HG02973 (cell line): ENCODE measurements around the gene ADRA1B.
A peak's percentile ranks its signal among the peaks of the same experiment; 100 is the strongest.
"Not testable (repeated sequence)": the region's sequence is repeated elsewhere in the genome, so short reads cannot be mapped to it uniquely, and the experiment has no call there.

Source experiments
- ATAC-seq: cut with Tn5 transposase; IDR thresholded peaks from one replicate; pipeline ENCODE4 v1.9.1; 2021; ENCODE audit warnings: moderate library complexity; ENCODE audit not compliant: unreplicated experiment

Gene ADRA1B

DNA sequence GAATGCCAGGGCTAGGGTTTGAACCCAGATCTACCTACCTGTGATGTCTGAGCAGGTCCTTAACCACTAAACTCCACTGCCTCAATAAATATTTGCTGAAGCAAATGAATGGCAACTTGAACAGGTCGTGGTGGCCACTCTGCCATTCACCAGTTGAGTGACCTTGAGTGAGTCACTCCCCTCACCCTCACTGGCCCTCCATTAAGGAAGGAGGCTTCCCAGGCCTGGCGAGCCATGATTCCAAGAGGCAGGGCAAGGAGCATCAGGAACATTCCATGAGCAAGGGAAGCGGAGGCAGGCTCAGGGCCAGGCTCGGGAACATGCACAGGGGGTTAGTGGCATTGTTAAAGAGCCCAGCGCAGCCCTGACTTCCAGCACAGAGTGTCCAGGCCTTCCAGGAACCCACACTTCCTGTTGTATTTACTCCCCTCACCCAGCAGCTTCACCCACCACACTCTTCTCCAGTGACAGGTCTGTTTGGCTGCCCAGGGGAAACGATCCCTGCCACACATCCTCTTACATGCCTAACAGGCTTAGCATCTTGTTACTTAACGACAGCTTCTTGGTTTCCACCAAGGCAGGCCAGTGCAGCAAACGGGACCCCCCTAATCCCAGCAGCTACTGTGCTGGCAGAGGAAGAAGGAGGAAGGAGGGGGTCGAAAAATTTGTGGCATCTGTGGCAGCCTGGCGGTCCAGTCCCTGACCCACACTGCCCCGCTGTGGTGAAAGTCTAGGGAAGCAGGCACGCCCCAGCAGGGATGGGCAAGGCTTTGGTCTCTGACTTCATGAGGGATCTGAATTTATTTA lies 49.0 kb downstream of the ADRA1B start:
- ATAC-seq = no peak

DNA sequence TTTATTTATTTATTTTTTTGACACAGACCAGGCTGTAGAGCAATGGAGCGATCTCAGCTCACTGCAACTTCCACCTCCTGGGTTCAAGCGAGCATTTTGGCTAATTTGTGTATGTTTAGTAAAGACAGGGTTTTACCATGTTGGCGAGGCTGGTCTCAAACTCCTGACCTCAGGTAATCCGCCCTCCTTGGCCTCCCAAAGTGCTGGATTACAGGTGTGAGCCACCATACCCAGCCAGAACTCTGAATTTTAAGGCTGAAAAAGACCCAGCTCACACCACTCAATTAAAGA lies 49.5 kb downstream of the ADRA1B start:
- ATAC-seq = not testable (repeated sequence)

DNA sequence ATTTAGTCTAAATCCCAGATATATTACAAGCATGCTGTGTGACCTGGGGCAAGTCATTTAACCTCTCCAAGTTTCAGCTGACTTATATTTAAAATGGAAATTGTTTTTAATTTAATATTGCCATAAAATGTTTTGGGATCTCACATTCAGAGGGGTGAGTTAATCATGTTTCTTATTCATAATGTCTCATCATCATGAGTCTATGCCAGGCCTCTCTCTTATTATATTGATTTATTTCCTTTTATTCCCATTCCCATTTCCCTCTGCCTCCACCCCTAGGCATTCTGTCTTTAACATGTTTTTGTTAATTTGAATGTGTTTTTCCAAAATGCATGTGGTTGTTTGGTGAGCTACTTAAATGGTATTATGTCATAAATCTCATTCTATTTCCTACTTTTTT lies 53.7 kb downstream of the ADRA1B start:
- no peak for ATAC-seq

DNA sequence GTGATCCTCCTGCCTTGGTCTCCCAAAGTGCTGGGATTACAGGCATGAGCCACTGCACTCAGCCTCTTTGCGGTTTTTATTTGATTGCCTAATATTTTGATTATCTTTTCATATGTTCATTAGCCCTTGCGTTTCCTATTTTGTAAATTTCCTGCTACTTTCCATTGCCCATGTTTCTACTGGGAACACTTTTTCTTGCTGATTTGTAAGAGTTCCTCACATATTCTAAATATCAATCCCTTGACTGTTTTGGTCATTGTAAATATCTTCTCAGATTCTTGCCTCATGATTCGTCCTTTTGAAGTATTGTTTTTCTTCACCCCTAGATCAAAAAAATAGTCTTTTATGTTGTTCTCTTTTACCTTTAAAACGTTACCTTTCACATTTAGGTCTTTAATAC lies 54.8 kb downstream of the ADRA1B start:
- ATAC-seq = no peak

DNA sequence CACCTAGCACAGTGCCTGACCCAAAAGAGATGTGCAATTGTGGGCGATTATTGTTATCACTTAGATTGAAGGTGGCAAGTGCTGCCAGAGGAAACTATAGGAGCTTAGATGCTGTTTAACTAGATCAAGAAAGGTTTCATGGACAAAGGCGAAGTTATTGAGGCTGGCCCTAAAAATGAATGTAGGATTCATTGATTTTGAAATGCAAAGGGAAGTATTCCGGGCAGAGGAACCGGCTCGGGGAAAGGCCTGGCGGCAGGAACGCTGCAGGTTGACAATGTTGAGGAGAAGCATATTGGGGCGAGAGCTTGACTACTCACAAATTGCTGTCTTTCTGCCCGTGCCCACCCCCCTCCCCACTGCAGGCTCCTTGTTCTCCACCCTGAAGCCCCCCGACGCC lies 55.2 kb downstream of the ADRA1B start:
- no peak for ATAC-seq

DNA sequence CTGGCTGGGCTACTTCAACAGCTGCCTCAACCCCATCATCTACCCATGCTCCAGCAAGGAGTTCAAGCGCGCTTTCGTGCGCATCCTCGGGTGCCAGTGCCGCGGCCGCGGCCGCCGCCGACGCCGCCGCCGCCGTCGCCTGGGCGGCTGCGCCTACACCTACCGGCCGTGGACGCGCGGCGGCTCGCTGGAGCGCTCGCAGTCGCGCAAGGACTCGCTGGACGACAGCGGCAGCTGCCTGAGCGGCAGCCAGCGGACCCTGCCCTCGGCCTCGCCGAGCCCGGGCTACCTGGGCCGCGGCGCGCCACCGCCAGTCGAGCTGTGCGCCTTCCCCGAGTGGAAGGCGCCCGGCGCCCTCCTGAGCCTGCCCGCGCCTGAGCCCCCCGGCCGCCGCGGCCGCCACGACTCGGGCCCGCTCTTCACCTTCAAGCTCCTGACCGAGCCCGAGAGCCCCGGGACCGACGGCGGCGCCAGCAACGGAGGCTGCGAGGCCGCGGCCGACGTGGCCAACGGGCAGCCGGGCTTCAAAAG lies 55.7 kb downstream of the ADRA1B start:
- ATAC-seq = no peak

DNA sequence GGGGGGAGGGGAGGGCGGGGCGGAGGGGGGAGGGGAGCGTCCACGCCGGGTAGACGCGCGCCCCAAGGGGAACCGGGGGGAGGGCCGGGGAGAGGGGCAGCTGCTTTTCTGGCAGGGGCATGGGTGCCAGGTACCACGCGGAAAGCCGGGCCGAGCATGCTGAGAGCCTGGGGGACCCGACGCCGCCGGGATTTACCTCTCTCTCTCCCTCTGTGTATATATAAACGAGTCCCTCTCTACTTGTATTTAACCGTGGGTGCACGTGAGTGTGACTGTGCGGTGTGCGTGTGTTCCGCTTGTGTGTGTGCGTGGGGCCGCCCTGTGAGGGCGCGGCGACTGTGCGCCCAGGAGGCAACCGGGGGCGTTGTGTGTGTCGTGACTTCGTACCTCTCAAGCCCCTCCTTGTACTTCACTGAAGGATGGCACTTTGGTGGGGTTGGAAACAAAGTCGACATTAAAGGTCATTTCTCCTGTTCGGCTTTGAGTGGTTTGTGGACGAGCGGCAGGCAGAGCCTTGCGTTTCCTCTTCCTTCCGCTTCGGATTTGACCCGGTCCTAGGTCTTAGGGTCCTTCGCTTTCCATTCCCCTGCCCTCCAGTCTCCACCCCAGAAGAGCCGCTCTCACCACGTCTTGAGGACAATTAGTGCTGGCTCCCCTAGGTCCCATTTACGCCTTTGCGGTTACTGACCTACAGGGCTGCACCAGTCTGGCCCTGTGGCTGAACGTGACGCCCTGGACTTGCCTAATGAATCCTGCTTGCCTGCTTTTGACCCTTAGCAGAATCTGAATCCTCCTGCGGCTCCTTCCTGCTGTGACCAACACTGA lies 56.5 kb downstream of the ADRA1B start:
- no peak for ATAC-seq

DNA sequence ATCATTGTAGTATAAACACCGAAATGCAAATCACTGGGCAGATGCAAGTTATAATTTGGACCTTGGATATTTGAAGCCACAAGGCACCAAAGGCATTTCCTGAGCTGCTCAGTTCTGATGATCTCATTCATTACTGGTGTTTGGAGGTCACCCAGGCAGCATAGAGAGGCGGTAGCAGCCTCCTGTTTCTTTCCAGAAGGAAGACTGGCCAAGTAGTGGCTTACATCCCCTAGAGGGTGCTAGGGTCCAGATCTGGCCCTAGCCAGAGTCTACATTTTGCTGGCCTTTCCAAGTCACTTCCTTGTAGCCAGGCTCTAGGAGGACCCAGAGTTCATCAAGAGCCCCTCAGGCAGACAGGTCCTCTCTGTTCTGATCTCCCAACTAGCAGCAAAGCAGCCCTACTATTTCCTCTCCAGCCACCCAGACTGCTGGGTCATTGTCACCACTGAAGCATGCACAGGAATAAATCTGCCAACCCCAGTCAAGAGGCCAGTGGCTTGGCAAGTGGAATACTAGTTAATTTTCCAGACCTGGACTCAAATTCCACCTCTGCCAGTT lies 59.3 kb downstream of the ADRA1B start:
- ATAC-seq = no peak

DNA sequence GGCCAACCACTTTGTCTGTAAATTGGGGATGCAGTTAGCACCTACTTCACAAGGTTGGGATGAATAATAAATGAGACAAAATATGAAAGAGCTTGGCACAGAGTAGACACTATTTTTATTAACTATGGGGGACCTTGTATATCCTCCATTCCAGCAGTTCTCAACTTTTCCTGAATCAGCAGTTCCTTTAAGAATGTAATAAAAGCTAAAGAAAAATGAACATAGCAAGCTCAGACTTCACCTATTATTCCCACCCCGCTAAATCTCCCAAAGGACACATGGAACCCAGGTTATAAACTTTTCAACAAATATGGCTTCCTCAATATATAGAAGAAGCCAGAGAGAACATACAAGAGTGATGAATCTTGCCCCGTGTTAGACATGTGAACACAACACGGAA lies 60.6 kb downstream of the ADRA1B start:
- no peak for ATAC-seq

DNA sequence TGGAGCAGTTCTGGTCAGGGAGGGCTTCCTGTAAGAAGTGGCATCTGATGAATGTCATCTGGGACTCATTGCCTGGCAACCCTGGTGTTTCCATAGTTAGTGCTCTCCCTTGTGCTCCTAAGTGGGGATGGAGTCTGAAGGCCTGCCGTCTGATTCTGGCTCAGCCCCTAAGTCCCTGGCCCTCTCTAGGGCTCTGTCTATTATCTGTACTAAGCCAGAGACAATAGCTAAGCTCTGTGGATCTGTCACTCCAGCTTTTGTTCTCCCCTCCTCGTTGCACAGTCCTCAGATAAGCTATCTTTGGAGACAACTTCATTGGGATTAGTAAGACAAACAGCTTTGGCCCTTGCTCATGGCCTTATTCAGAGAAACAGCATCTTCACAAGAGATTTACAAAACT lies 62.1 kb downstream of the ADRA1B start:
- no peak for ATAC-seq

DNA sequence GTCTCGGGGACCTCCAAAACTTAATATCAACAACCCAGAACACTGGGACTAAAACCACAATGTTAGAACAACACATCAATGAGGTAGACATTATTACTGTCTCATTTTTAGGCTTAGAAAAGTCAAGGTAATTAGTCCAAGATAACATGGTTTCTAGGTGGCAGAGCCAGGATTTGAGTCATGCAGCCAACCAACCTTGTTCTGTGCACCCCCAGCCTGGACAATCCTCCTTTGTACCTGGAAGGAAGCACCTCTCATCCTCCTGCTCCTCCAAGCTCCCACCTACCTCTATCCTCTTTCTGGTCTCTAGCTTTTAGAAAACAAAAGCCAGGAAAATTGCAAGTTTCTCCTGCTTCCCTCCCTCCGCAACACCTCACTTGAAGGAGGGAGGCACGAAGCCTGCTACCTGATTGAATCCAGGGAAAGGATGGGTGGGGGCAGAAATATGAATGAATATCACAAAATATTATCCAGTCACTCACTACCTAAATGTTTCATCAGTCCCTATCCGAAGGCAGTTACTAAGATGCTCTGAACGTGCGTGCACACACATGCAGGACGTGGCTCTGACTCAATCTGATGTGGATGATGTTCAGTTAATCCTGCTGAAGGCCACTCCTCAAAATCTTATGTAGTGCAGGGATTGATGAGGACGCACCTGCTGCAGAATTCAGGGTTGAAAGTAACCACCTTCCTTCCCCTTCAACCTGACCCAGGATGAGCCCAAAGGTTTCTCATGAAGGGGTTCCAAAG lies 66.3 kb downstream of the ADRA1B start:
- ATAC-seq = no peak

DNA sequence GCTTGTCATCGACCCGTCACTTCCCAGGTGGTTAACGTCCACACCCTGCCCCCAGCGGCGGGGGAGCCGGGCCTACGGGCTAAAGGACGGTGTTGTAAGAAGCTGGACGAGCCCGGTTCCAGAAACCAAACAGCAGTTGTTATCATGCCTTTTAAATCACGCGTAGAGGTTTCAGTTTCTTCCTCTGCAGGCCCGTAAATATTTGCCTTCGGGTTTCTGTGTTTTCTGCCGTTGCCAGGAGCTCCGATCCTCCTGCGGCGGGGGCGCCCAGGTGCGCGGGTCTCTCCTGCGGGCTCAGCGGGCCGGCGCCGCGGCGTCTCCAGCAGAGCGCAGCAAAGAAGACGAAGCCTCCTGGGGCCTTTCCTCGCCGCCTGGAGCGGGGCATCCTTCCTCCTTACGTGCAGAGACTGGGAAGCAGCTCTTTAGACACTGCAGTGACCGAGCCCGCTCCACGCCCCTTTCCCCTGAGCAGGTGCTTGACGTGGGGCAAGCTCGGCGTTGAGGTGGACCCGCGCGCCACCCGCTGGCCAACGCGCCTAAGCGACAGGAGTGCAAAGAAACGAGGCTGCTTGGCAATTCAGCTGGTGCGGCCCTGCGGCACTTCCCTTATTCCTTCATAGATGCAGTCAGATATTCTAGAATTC lies 70.9 kb downstream of the ADRA1B start:
- ATAC-seq = peak; percentile 90

DNA sequence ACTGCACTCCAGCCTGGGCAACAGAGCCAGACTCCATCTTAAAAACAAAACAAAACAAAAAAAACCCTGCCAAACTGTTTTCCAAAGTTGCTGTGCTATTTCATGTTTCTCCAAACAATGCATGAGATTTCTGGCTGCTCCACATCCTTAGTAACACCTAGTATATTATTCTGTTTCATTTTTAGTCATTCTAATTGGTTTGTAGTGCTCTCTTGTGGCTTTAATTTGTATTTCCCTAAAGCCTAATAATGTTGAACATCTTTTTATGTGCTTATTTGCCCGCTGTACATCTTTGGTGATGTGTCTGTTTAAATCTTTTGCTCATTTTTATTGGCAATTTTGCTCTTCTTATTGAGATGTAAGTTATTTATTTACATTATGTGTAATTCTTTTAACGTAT lies 74.2 kb downstream of the ADRA1B start:
- no peak for ATAC-seq

DNA sequence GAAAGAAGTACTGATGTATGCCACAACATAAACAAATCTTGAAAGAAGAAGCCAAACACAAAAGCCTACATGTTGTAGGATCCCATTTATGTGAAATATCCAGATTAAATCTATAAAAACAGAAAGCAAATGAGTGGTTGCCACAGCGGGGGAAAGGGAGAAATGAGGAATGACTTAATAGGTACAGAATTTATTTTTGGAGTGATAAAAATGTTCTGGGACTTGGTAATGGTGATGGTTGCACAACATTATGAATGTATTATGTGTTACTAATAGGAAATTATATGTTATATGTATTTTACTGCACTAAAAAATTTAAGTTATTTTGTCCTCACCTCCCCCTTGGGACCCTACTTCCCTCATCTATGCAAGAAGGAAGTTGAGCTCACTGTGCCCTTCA lies 76.3 kb downstream of the ADRA1B start:
- ATAC-seq = no peak

DNA sequence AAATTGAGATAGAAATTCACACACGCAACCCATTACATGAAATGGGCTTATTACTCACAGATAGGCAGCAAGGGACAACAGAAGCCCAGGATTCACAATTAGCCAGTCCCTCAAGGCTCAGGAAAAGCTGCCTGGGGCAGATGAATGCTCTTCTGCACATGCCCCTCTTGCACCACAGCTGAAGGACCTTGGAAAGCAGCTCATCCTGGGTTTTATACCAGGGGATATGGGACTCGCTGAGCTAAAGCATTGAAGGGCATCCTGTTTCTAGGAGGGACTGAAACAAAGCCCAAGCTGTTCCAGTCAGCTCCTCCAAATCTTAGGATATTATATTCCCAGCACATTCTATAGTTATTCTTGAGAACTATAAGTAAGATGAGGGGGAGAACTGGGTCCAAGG lies 76.9 kb downstream of the ADRA1B start:
- no peak for ATAC-seq

DNA sequence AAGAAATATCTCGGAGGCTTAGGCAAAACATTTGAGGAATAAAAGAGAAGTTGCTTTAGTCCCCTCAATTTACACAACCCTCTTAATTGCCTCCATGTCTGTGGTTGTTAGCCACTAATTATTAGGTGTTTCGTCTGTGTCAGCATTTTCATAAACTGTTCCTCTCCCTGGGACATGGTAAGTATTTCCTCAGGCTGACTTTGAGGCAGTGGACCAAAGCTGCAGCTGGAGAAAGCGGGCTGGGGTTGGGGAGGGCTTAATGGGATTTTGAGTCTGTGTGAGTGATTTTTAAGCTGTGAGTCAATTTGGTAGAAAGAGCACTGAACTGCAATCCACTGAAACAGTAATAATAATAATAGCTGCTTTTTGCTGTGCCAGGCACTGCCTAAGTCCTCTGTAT lies 79.6 kb downstream of the ADRA1B start:
- no peak for ATAC-seq

DNA sequence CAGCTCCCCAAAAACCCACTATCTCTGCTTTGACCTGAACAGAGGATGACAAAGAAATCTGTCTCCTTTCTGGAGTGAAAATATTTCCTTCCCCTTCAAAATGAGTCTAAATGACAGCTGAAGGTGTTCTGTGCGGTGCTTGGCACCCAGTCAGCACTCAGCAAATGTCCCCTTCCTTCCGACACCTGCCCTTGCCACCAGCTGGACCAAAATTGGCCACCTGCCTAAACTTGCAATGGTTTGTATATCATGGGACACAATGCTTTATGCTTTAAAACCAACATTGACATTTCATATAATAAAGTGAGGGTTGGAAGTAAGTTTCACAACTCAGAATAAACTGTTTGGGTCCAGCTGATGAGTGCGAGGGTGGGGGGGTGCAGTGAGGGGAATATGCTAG lies 85.2 kb downstream of the ADRA1B start:
- ATAC-seq = no peak

DNA sequence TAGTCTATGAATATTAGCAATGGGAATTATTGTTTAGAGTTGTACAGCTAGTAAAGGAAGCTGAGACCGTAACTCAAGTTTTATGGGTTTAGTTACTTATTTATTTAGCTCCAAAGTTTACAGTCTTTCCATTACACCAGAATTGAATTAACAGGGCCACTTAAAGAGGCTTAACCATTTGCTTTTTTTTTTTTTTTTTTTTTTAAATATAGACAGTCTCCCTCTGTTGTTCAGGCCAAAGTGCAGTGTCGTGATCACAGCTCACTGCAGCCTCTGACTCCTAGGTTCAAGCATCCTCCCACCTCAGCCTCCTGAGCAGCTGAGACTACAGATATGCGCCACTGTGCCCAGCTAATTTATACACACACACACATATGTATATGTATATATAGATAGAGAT lies 91.2 kb downstream of the ADRA1B start:
- no peak for ATAC-seq

DNA sequence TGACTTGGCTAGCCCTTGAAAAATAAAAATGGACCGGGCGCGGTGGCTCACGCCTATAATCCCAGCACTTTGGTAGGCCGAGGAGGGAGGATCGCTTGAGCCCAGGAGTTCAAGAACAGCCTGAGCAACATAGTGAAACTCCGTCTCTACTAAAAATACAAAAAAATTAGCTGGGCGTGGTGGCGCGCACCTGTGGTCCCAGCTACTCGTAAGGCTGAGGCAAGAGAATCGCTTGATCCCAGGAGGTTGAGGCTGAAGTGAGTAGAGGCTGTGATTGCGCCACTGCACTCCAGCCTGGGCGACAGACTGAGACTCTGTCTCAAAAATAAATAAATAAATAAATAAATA lies 92.2 kb downstream of the ADRA1B start:
- peak; percentile 6 for ATAC-seq

DNA sequence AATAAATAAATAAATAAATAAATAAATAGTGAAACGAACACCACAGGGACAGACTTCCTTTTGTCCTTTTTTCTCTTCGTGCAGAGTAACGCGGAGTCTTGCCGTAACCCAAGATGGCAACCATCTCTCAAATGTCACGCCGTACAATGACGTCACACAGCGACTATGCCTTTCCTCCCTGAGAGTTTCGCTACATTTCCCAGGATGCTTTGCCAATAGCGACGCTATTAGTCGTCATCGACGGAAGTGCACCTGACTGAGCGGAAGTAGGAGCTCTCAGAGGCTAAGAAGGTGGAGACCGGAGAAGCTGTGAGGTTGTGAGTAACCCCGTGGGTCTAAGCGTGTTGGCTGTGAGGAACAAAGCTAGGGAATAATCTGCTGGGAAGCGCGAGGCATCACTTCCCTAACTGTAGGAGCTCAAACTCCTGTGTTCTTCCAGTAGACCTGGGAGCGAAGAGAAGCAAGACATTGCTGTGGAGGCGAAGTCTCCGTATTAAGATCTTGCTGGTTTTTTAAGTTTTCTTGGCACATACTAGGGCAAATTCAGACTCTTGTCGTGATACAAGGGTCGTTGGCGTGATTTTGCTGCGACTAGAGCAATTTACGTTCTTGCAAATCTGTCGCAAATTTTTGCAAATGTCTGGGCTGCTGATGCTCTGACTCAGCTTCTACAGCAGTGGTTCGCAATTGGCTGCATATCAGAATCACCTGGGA lies 92.8 kb downstream of the ADRA1B start, which contains the start of gene TTC1:
Gene TTC1, plus strand, starts transcription at position 263 of the 714 bp plus-strand sequence. CDS start 1,390 bp downstream, outside the sequence.
- ATAC-seq = peak; percentile 99
